CD14-positive monocyte (primary cell): ENCODE data around the gene NLGN1. TPM values are rescaled to one million over a fixed set of nuclear protein-coding genes. Genes with fewer than 3 reads are reported as not detected.

ENCODE experiments used
- DNase-seq, 3 donors: peaks; one replicate each; pipeline ENCODE4 v3.0.0-alpha.2; 2011 to 2022
- H2AFZ ChIP-seq: 2 replicates; pipeline ENCODE4 v1.6.0; 2012; ENCODE audit warnings: mild to moderate bottlenecking, low read depth, low read length, inconsistent platforms; ENCODE audit not compliant: insufficient read depth, poor library complexity, severe bottlenecking
- H3K27ac ChIP-seq, 2 donors: 1 replicate in 1 of 2; 2 replicates in 1 of 2; pipeline ENCODE4 v1.5.1; 2012 to 2013; ENCODE audit warnings: low read length in 2 of 2, control low read depth in 1 of 2, inconsistent platforms in 1 of 2, low read depth in 1 of 2, mild to moderate bottlenecking in 1 of 2
- H3K27me3 ChIP-seq, 2 donors: one replicate each; pipeline versions ENCODE4 v1.6.0 to v1.6.1; 2011 to 2013; ENCODE audit warnings: low read length in 2 of 2; ENCODE audit not compliant: control insufficient read depth in 2 of 2, insufficient read depth in 2 of 2
- H3K36me3 ChIP-seq, 2 donors: replicated peaks in 1 of 2; 1 replicate in 1 of 2; 2 replicates in 1 of 2; pipeline versions ENCODE4 v1.5.1 to v1.6.1; 2012 to 2013; ENCODE audit warnings: low read length in 2 of 2, control low read depth in 1 of 2, inconsistent platforms in 1 of 2, mild to moderate bottlenecking in 1 of 2; ENCODE audit not compliant: insufficient read depth in 2 of 2, control insufficient read depth in 1 of 2
- H3K4me1 ChIP-seq, 2 donors: 1 replicate in 1 of 2; 2 replicates in 1 of 2; pipeline versions ENCODE4 v1.5.1 to v1.6.1; 2012 to 2013; ENCODE audit warnings: low read length in 2 of 2, control low read depth in 1 of 2, inconsistent platforms in 1 of 2, mild to moderate bottlenecking in 1 of 2, moderate library complexity in 1 of 2; ENCODE audit not compliant: insufficient read depth in 2 of 2, control insufficient read depth in 1 of 2
- H3K4me2 ChIP-seq: replicated peaks from 2 replicates; pipeline ENCODE3; 2012; ENCODE audit warnings: low read length, moderate library complexity, mild to moderate bottlenecking; ENCODE audit not compliant: poor library complexity, severe bottlenecking; ENCODE audit errors: extremely low read depth
- H3K4me3 ChIP-seq, 3 experiments: fragments of 200-600 bp in 1 of 3; sonication (generic) in 1 of 3; replicated peaks in 1 of 3; 1 replicate in 2 of 3; 2 replicates in 1 of 3; pipeline ENCODE4 v1.5.1; 2011 to 2013; ENCODE audit warnings: low read length in 3 of 3, mild to moderate bottlenecking in 3 of 3, control low read depth in 2 of 3, low read depth in 2 of 3, inconsistent platforms in 1 of 3, moderate library complexity in 1 of 3
- H3K79me2 ChIP-seq: 2 replicates; pipeline ENCODE4 v1.6.0; 2012; ENCODE audit warnings: mild to moderate bottlenecking, control low read depth, inconsistent platforms, low read length, moderate library complexity; ENCODE audit not compliant: insufficient read depth
- H3K9ac ChIP-seq: 2 replicates; pipeline ENCODE4 v1.6.0; 2017; ENCODE audit warnings: low read length, mild to moderate bottlenecking; ENCODE audit not compliant: insufficient read depth, poor library complexity, severe bottlenecking
- H3K9me3 ChIP-seq, 2 donors: replicated peaks in 1 of 2; 1 replicate in 1 of 2; 2 replicates in 1 of 2; pipeline versions ENCODE4 v1.5.1 to v1.6.1; 2012 to 2013; ENCODE audit warnings: low read length in 2 of 2, control low read depth in 1 of 2; ENCODE audit not compliant: control insufficient read depth in 1 of 2, insufficient read depth in 1 of 2
- H4K20me1 ChIP-seq: 2 replicates; pipeline ENCODE4 v1.6.0; 2012; ENCODE audit warnings: mild to moderate bottlenecking, low read length, control low read depth, moderate library complexity; ENCODE audit not compliant: insufficient read depth
- H3K27ac Mint-ChIP-seq, 7 donors: one replicate each; pipeline ENCODE4 v1.8.0; 2020; ENCODE audit warnings: mild to moderate bottlenecking in 7 of 7, mixed read lengths in 7 of 7, moderate library complexity in 6 of 7, inconsistent platforms in 2 of 7
- H3K27me3 Mint-ChIP-seq, 3 donors: one replicate each; pipeline ENCODE4 v1.8.0; 2021 to 2022; ENCODE audit warnings: low read depth in 3 of 3, mild to moderate bottlenecking in 3 of 3, mixed read lengths in 3 of 3, moderate library complexity in 3 of 3, inconsistent platforms in 1 of 3
- H3K36me3 Mint-ChIP-seq, 2 donors: one replicate each; pipeline ENCODE4 v1.8.0; 2020; ENCODE audit warnings: mixed read lengths in 2 of 2, inconsistent platforms in 1 of 2, mild to moderate bottlenecking in 1 of 2
- H3K4me1 Mint-ChIP-seq: one replicate; pipeline ENCODE4 v1.8.0; 2020; ENCODE audit warnings: mild to moderate bottlenecking, mixed read lengths
- H3K4me3 Mint-ChIP-seq, 2 donors: one replicate each; pipeline ENCODE4 v1.8.0; 2020; ENCODE audit warnings: mild to moderate bottlenecking in 2 of 2, mixed read lengths in 2 of 2, moderate library complexity in 1 of 2
- H3K9me3 Mint-ChIP-seq, 7 donors: one replicate each; pipeline ENCODE4 v1.8.0; 2020 to 2022; ENCODE audit warnings: mixed read lengths in 7 of 7, mild to moderate bottlenecking in 6 of 7, moderate library complexity in 6 of 7, inconsistent platforms in 2 of 7
- WGBS: methylation state at CpG from one replicate; pipeline ENCODE4 v1.1.5; 2013; ENCODE audit warnings: missing lambda C conversion rate; ENCODE audit not compliant: insufficient coverage; 5-methylcytosine and 5-hydroxymethylcytosine counted together
- intact Hi-C, 2 donors: fragments of 100-400 bp; cut with micrococcal nuclease; formaldehyde crosslinking; loops; one replicate each; pipeline versions ENCODE4 v1.15.0 to v1.15.1; 2023
- polyA plus RNA-seq, 3 donors: library from polyadenylated mRNA; depleted of rRNA in 1 of 3; unstranded in 2 of 3; stranded (reverse) in 1 of 3; fragments of 300-500 nt in 2 of 3; fragments of >200 nt in 1 of 3; fragmentation: Illumina TruSeq in 2 of 3; gene quantifications; 1 replicate in 2 of 3; 2 replicates in 1 of 3; pipeline ENCODE4 v1.2.3, GENCODE V29; 2012 to 2021
- TF ChIP-seq, protein P1 (sequence below): fragments of 200-600 bp; IDR thresholded peaks from one replicate; pipeline ENCODE4 v1.8.0; 2022; ENCODE audit warnings: antibody characterized with exemption, mild to moderate bottlenecking

The NLGN1 gene
- polyA plus RNA-seq, 3 donors: not detected

DNA sequence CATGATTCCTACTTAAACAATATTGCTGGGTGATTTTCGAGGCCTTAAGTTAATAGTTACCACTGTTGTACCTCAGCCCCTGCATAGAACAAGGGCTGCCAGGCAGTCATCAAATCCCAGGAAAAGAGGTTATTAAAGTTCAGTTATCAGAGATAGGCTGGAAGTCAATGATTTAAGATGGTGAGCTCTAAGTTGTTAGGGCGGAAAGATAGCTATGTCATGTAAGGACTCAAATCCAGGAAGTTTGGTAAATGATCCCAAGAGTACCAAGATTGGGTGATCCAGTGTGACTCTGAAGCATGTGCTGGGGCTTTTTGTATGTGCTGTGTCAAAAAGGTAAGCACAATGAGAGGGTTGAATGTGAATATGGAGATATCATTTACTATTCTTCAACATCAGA lies 287.9 kb downstream of the NLGN1 start:
- no peak overlapping the region for H2AFZ ChIP-seq
- no peaks in the 10 kb centered on the region for H3K36me3 ChIP-seq
- Mint-ChIP-seq H3K9me3 (peaks cover 0 to 4% (median 3%) of the 10 kb centered on the region in 7 donors), H3K4me1 (no peaks in the 10 kb centered on the region), H3K27ac (no peak overlapping the region), H3K36me3 (no peaks in the 10 kb centered on the region), H3K27me3 (no peaks in the 10 kb centered on the region), H3K4me3 (no peak overlapping the region)
- no peaks in the 10 kb centered on the region for H3K9me3 ChIP-seq
- H3K4me1 ChIP-seq: no peaks in the 10 kb centered on the region
- H3K27me3 ChIP-seq: no peaks in the 10 kb centered on the region
- no peaks in the 10 kb centered on the region for H4K20me1 ChIP-seq
- DNase-seq: no peak
- H3K4me2 ChIP-seq: no peak overlapping the region
- intact Hi-C loops: no loop called here
- 100% methylated on average over 1 of the region's 2 CpGs for WGBS
- no peak overlapping the region for H3K4me3 ChIP-seq
- TF ChIP-seq, protein P1, sequence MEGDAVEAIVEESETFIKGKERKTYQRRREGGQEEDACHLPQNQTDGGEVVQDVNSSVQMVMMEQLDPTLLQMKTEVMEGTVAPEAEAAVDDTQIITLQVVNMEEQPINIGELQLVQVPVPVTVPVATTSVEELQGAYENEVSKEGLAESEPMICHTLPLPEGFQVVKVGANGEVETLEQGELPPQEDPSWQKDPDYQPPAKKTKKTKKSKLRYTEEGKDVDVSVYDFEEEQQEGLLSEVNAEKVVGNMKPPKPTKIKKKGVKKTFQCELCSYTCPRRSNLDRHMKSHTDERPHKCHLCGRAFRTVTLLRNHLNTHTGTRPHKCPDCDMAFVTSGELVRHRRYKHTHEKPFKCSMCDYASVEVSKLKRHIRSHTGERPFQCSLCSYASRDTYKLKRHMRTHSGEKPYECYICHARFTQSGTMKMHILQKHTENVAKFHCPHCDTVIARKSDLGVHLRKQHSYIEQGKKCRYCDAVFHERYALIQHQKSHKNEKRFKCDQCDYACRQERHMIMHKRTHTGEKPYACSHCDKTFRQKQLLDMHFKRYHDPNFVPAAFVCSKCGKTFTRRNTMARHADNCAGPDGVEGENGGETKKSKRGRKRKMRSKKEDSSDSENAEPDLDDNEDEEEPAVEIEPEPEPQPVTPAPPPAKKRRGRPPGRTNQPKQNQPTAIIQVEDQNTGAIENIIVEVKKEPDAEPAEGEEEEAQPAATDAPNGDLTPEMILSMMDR: no peak
- no peak overlapping the region for H3K9ac ChIP-seq
- H3K79me2 ChIP-seq: no peaks in the 10 kb centered on the region
- H3K27ac ChIP-seq: no peak overlapping the region

DNA sequence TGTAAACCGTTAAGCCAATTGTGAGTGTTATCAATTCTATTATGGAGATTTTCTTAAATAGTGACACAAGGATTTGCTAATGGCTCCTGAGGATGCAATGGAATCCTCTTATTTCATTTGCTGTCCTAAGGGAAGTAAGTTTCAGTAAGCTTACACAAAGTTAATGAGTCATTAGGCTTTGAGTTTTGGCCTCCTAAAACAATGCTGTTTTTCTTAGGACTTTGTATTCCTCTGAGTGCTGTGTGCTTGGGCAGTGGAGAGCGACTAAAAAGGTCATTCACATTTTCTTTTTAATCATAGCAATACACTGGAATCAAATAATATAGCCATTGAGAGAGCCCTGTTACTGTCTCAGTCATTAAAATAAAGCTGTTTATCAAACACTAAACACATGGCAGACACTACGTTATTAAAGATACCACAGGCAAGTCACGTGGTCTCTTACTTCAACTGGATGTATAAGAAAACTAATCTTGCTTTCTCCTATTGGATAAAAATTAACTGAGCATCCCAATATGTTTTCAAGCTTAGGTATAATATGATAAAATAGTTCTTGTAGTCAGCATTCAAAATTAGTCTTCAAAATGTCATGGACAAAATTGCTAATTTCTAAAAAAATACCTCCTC lies 290.8 kb downstream of the NLGN1 start:
- Histone ChIP-seq H3K9me3 (no peaks in the 10 kb centered on the region), H3K79me2 (no peaks in the 10 kb centered on the region), H3K27ac (no peak overlapping the region), H4K20me1 (no peaks in the 10 kb centered on the region), H2AFZ (no peak overlapping the region), H3K4me1 (no peaks in the 10 kb centered on the region), H3K4me3 (no peak overlapping the region), H3K27me3 (no peaks in the 10 kb centered on the region), H3K9ac (no peak overlapping the region), H3K4me2 (no peak overlapping the region), H3K36me3 (no peaks in the 10 kb centered on the region)
- no peak for DNase-seq
- intact Hi-C loops: no loop called here
- Mint-ChIP-seq H3K27ac (no peak overlapping the region), H3K9me3 (peaks cover 0 to 6% (median 3%) of the 10 kb centered on the region in 7 donors), H3K4me3 (no peak overlapping the region), H3K27me3 (peaks cover 0 to 2% (median 0%) of the 10 kb centered on the region in 3 donors), H3K36me3 (no peaks in the 10 kb centered on the region), H3K4me1 (no peaks in the 10 kb centered on the region)
- 100% methylated on average over 1 of the region's 4 CpGs for WGBS
- TF ChIP-seq, protein P1: no peak
